K562 (cell line): ENCODE data around the gene AS3MT. TPM values are rescaled to one million over a fixed set of nuclear protein-coding genes. Genes with fewer than 3 reads are reported as not detected.
A peak's percentile ranks its signal among the peaks of the same experiment; 100 is the strongest.

Experiments
- CAMTA2 ChIP-seq: fragments of 250-450 bp; sonication (Bioruptor Pico); conservative IDR thresholded peaks from 2 replicates; pipeline ENCODE4 v1.5.1; 2022
- CREBBP ChIP-seq: IDR thresholded peaks from one replicate; pipeline ENCODE4 v1.6.1; 2012; ENCODE audit warnings: low read depth, mild to moderate bottlenecking, control low read depth, inconsistent platforms, low read length
- HNRNPL ChIP-seq: fragments of 200-400 bp; formaldehyde crosslinking; IDR thresholded peaks from 2 replicates; pipeline ENCODE4 v1.6.1; 2017; ENCODE audit warnings: low read depth, mild to moderate bottlenecking, low read length
- KDM5B ChIP-seq: fragments of 200-600 bp; sonication (generic); IDR thresholded peaks from 2 replicates; pipeline ENCODE4 v1.6.1; 2012; ENCODE audit warnings: low read depth, mild to moderate bottlenecking, moderate library complexity, low read length, control low read depth, inconsistent platforms; ENCODE audit not compliant: insufficient replicate concordance
- KHSRP ChIP-seq: fragments of 450-650 bp; IDR thresholded peaks from 2 replicates; pipeline ENCODE4 v1.6.1; 2017
- MTF1 ChIP-seq: fragments of 250-450 bp; sonication (Bioruptor Pico); IDR thresholded peaks from 2 replicates; pipeline ENCODE4 v1.9.0; 2021; ENCODE audit warnings: moderate library complexity, mild to moderate bottlenecking, inconsistent platforms, borderline replicate concordance
- NCOR1 ChIP-seq: fragments of 450-650 bp; IDR thresholded peaks from 2 replicates; pipeline ENCODE4 v1.6.1; 2016; ENCODE audit warnings: mild to moderate bottlenecking, moderate library complexity
- NEUROD1 ChIP-seq: fragments of 150-350 bp; IDR thresholded peaks from 2 replicates; pipeline ENCODE4 v1.6.1; 2014; ENCODE audit warnings: borderline replicate concordance, low read length, low read depth; ENCODE audit not compliant: partially characterized antibody
- NR2C1 ChIP-seq, 2 experiments: fragments of 450-650 bp; IDR thresholded peaks; 2 replicates each; pipeline ENCODE4 v1.6.1; 2017; ENCODE audit warnings: mild to moderate bottlenecking in 2 of 2, antibody characterized with exemption in 1 of 2, inconsistent platforms in 1 of 2, missing compliant biosample characterization in 1 of 2, missing genetic modification characterization in 1 of 2
- NR2F6 ChIP-seq: fragments of 450-650 bp; formaldehyde crosslinking; IDR thresholded peaks from 2 replicates; pipeline ENCODE4 v1.4.0; 2020; ENCODE audit warnings: mild to moderate bottlenecking
- POLR2AphosphoS2 ChIP-seq: IDR thresholded peaks from 2 replicates; pipeline ENCODE4 v1.6.1; 2012; ENCODE audit warnings: low read length, improper control_type of control experiment
- POLR3G ChIP-seq: IDR thresholded peaks from 2 replicates; pipeline ENCODE4 v1.6.1; 2011; ENCODE audit not compliant: insufficient read length, insufficient replicate concordance; ENCODE audit errors: extremely low read depth
- RBM17 ChIP-seq: fragments of 200-400 bp; formaldehyde crosslinking; IDR thresholded peaks from 2 replicates; pipeline ENCODE4 v1.6.1; 2017; ENCODE audit warnings: low read depth, mild to moderate bottlenecking, low read length, borderline replicate concordance
- SP1 ChIP-seq: sonication (generic); formaldehyde crosslinking; IDR thresholded peaks from 2 replicates; pipeline ENCODE4 v1.8.1; 2022; ENCODE audit warnings: mild to moderate bottlenecking, missing genetic modification reagents
- TGIF2 ChIP-seq: sonication (generic); formaldehyde crosslinking; IDR thresholded peaks from 2 replicates; pipeline ENCODE4 v1.8.1; 2022; ENCODE audit warnings: mild to moderate bottlenecking, missing genetic modification reagents, moderate library complexity
- ZC3H4 ChIP-seq: sonication (generic); formaldehyde crosslinking; IDR thresholded peaks from 2 replicates; pipeline ENCODE4 v1.9.0; 2021; ENCODE audit warnings: missing genetic modification reagents, borderline replicate concordance
- ZNF263 ChIP-seq: sonication (generic); formaldehyde crosslinking; IDR thresholded peaks from 2 replicates; pipeline ENCODE4 v1.8.0; 2022; ENCODE audit warnings: mild to moderate bottlenecking, missing genetic modification reagents, borderline replicate concordance
- ZNF282 ChIP-seq: sonication (generic); formaldehyde crosslinking; IDR thresholded peaks from 2 replicates; pipeline ENCODE4 v1.8.1; 2023; ENCODE audit warnings: missing genetic modification reagents
- ZNF583 ChIP-seq: fragments of 250-450 bp; sonication (Bioruptor Pico); IDR thresholded peaks from 2 replicates; pipeline ENCODE4 v1.4.0; 2020
- polyA plus RNA-seq, 8 experiments: library from polyadenylated mRNA; depleted of rRNA in 4 of 8; stranded (reverse) in 5 of 8; unstranded in 3 of 8; fragments of >200 nt; fragmentation: Nextera tagmentation in 2 of 8; fragmentation: Illumina TruSeq in 1 of 8; extraction: Ambion mirVana in 2 of 8; extraction: Trizol in 1 of 8; gene quantifications; 2 replicates each; pipeline versions ENCODE4 v1.2.1 to v1.2.3, GENCODE V29; 2011 to 2014; ENCODE audit warnings: inconsistent platforms in 1 of 8, missing spikeins in 1 of 8
- total RNA-seq, 7 experiments: library from RNA; depleted of rRNA in 6 of 7; stranded (reverse); fragments of >200 nt in 6 of 7; fragmentation: Illumina TruSeq in 2 of 7; extraction: Trizol in 2 of 7; gene quantifications; 2 replicates each; pipeline versions ENCODE4 v1.2.1 to v1.2.3, GENCODE V29; 2011 to 2021; ENCODE audit warnings: low replicate concordance in 1 of 7
- TF ChIP-seq, protein P1 (sequence below): fragments of 450-650 bp; IDR thresholded peaks from 2 replicates; pipeline ENCODE4 v1.6.1; 2016
- TF ChIP-seq, protein P2 (sequence below): fragments of 450-650 bp; IDR thresholded peaks from 2 replicates; pipeline ENCODE4 v1.7.0; 2016; ENCODE audit warnings: borderline replicate concordance
- TF ChIP-seq, protein P3 (sequence below): fragments of 450-650 bp; IDR thresholded peaks from one replicate; pipeline ENCODE4 v1.6.1; 2018; ENCODE audit warnings: mild to moderate bottlenecking, moderate library complexity; ENCODE audit not compliant: partially characterized antibody
- TF ChIP-seq, protein P4 (sequence below): fragments of 250-450 bp; sonication (Bioruptor Pico); IDR thresholded peaks from 2 replicates; pipeline ENCODE4 v1.5.0; 2020; ENCODE audit warnings: mild to moderate bottlenecking

AS3MT gene
- total and polyA plus RNA-seq, 9 of the 15 experiments (the other 6 are each of a cell fraction or from before 2014, with no cell fraction given), result 0.04 to 0.33 (median 0.19) TPM; not detected in 2

DNA sequence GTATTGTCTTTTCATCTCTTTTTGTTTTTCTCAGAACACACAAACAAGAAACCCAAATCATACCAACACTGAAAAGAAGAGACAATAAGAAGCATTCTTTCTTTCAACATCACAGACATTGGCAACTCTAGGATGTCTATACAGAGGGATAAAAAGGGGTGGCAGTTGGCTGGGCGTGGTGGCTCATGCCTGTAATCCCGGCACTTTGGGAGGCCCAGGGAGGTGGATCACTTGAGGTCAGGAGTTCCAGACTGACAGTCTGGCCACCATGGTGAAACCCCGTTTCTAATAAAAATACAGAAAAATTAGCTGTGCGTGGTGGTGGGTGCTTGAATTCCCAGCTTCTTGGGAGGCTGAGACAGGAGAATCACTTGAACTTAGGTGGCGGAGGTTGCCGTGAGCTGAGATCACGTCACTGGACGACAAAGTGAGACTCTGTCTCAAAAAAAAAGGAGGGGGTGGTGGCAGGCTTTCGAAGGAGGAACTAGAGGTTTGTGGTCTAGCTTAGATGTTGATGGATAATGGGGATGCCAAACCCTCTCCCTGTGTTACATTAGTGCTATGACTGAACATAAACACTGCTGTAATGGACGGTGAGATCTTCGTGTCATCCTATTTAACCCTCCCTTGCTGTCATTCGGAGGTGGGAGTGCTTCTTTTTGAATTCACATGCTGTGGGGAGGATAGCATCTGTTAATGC is 58.2 kb downstream of the AS3MT start (continued):
- TF ChIP-seq, protein P1, sequence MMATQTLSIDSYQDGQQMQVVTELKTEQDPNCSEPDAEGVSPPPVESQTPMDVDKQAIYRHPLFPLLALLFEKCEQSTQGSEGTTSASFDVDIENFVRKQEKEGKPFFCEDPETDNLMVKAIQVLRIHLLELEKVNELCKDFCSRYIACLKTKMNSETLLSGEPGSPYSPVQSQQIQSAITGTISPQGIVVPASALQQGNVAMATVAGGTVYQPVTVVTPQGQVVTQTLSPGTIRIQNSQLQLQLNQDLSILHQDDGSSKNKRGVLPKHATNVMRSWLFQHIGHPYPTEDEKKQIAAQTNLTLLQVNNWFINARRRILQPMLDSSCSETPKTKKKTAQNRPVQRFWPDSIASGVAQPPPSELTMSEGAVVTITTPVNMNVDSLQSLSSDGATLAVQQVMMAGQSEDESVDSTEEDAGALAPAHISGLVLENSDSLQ, result peak; percentile 42
- TF ChIP-seq CREBBP, result no peak
- no peak for TF ChIP-seq HNRNPL
- no peak for TF ChIP-seq RBM17
- no peak for TF ChIP-seq ZNF263 (CRISPR knock-in tag)
- no peak for TF ChIP-seq MTF1
- TF ChIP-seq NEUROD1, result no peak
- TF ChIP-seq, protein P2, sequence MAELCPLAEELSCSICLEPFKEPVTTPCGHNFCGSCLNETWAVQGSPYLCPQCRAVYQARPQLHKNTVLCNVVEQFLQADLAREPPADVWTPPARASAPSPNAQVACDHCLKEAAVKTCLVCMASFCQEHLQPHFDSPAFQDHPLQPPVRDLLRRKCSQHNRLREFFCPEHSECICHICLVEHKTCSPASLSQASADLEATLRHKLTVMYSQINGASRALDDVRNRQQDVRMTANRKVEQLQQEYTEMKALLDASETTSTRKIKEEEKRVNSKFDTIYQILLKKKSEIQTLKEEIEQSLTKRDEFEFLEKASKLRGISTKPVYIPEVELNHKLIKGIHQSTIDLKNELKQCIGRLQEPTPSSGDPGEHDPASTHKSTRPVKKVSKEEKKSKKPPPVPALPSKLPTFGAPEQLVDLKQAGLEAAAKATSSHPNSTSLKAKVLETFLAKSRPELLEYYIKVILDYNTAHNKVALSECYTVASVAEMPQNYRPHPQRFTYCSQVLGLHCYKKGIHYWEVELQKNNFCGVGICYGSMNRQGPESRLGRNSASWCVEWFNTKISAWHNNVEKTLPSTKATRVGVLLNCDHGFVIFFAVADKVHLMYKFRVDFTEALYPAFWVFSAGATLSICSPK, result no peak
- TF ChIP-seq ZNF282 (CRISPR knock-in tag), result no peak
- TF ChIP-seq SP1 (CRISPR knock-in tag), result no peak
- no peak for TF ChIP-seq POLR3G
- TF ChIP-seq TGIF2 (CRISPR knock-in tag), result no peak
- no peak for TF ChIP-seq NR2C1 (IDR thresholded peaks at IDR 0.05)
- no peak for TF ChIP-seq NR2C1 (tag; IDR thresholded peaks at IDR 0.05)
- no peak for TF ChIP-seq NR2F6 (CRISPR knock-in tag)
- TF ChIP-seq NCOR1, result no peak
- TF ChIP-seq KDM5B, result no peak
- TF ChIP-seq, protein P3, sequence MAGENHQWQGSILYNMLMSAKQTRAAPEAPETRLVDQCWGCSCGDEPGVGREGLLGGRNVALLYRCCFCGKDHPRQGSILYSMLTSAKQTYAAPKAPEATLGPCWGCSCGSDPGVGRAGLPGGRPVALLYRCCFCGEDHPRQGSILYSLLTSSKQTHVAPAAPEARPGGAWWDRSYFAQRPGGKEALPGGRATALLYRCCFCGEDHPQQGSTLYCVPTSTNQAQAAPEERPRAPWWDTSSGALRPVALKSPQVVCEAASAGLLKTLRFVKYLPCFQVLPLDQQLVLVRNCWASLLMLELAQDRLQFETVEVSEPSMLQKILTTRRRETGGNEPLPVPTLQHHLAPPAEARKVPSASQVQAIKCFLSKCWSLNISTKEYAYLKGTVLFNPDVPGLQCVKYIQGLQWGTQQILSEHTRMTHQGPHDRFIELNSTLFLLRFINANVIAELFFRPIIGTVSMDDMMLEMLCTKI, result no peak
- TF ChIP-seq ZC3H4 (CRISPR knock-in tag), result no peak
- TF ChIP-seq POLR2AphosphoS2, result no peak
- no peak for TF ChIP-seq ZNF583 (CRISPR knock-in tag)
- TF ChIP-seq KHSRP, result no peak
- TF ChIP-seq CAMTA2, result no peak
- TF ChIP-seq, protein P4, sequence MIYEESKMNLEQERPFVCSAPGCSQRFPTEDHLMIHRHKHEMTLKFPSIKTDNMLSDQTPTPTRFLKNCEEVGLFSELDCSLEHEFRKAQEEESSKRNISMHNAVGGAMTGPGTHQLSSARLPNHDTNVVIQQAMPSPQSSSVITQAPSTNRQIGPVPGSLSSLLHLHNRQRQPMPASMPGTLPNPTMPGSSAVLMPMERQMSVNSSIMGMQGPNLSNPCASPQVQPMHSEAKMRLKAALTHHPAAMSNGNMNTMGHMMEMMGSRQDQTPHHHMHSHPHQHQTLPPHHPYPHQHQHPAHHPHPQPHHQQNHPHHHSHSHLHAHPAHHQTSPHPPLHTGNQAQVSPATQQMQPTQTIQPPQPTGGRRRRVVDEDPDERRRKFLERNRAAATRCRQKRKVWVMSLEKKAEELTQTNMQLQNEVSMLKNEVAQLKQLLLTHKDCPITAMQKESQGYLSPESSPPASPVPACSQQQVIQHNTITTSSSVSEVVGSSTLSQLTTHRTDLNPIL (CRISPR knock-in tag), result no peak
